HFFc6 (cell line): Measurements from ENCODE around the gene SPRY1. TPM values are rescaled to one million over a fixed set of nuclear protein-coding genes. Genes with fewer than 3 reads are reported as not detected.
A peak's percentile ranks its signal among the peaks of the same experiment; 100 is the strongest.

Source experiments
- DNase-seq: peaks from one replicate; pipeline ENCODE4 v3.0.0-alpha.2; 2018
- H3K27ac Mint-ChIP-seq: 2 replicates; pipeline ENCODE4 v1.8.0; 2020; ENCODE audit warnings: mild to moderate bottlenecking, mixed read lengths
- H3K27me3 Mint-ChIP-seq: 2 replicates; pipeline ENCODE4 v1.8.0; 2021; ENCODE audit warnings: mild to moderate bottlenecking, moderate library complexity, mixed read lengths; ENCODE audit not compliant: insufficient read depth
- H3K36me3 Mint-ChIP-seq: 2 replicates; pipeline ENCODE4 v1.8.0; 2021; ENCODE audit warnings: low read depth, mixed read lengths
- H3K4me1 Mint-ChIP-seq: 2 replicates; pipeline ENCODE4 v1.8.0; 2020; ENCODE audit warnings: low read depth, mixed read lengths
- H3K4me3 Mint-ChIP-seq: 2 replicates; pipeline ENCODE4 v1.8.0; 2020; ENCODE audit warnings: mild to moderate bottlenecking, moderate library complexity, mixed read lengths
- H3K9me3 Mint-ChIP-seq: 2 replicates; pipeline ENCODE4 v1.8.0; 2020; ENCODE audit warnings: mild to moderate bottlenecking, mixed read lengths
- total RNA-seq, 6 experiments: library from RNA; stranded (reverse); fragmentation: NEBNext Ultra II Directional; extraction: Animal tissue kit (Norgen Biotek cat#: 25700); gene quantifications; 2 replicates in 1 of 6; 3 replicates in 5 of 6; pipeline ENCODE4 v1.2.3, GENCODE V29; 2021
- TF ChIP-seq, protein P1 (sequence below): fragments of 200-600 bp; sonication (generic); IDR thresholded peaks from 2 replicates; pipeline ENCODE4 v1.5.0; 2021; ENCODE audit warnings: antibody characterized with exemption, mild to moderate bottlenecking

Gene SPRY1
- total RNA-seq, 6 experiments from 2014 or later = 0.41 to 1.6 (median 0.56) TPM

DNA sequence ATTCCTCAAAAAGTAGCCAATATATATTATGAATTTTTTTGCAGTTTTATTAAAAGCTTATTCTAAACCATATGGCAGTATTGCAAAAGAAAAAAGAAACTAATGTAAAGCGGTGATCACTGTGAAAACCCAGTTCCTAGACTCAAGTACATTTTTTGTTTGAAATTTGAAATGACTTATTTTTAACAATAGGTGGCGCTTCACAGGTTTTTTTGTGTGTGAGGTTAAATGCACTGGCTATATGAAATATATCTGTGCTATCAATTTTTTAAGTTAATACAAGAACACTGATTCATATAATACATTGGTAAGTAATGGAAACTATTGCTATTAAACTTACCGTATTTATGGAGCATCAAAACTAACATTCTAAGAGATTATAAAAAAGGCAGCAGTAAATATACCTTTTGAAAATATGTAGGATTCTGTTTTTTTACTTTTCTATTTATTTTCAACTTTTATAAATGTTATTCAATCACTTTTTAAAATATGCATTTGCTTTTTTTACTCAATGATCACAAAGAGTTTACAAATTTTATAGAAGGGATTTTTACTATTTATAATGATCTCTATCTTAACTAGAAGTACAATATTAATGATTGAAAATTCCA is 5.6 kb upstream of the SPRY1 start:
- DNase-seq = no peak
- Mint-ChIP-seq H3K4me1 (peaks cover 7% of the 10 kb centered on the region), H3K9me3 (no peaks in the 10 kb centered on the region), H3K27ac (no peak overlapping the region), H3K36me3 (no peaks in the 10 kb centered on the region), H3K27me3 (no peaks in the 10 kb centered on the region; the same call in 1 of the 2 replicates), H3K4me3 (no peak overlapping the region)
- TF ChIP-seq, protein P1, sequence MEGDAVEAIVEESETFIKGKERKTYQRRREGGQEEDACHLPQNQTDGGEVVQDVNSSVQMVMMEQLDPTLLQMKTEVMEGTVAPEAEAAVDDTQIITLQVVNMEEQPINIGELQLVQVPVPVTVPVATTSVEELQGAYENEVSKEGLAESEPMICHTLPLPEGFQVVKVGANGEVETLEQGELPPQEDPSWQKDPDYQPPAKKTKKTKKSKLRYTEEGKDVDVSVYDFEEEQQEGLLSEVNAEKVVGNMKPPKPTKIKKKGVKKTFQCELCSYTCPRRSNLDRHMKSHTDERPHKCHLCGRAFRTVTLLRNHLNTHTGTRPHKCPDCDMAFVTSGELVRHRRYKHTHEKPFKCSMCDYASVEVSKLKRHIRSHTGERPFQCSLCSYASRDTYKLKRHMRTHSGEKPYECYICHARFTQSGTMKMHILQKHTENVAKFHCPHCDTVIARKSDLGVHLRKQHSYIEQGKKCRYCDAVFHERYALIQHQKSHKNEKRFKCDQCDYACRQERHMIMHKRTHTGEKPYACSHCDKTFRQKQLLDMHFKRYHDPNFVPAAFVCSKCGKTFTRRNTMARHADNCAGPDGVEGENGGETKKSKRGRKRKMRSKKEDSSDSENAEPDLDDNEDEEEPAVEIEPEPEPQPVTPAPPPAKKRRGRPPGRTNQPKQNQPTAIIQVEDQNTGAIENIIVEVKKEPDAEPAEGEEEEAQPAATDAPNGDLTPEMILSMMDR = peak; percentile 83

DNA sequence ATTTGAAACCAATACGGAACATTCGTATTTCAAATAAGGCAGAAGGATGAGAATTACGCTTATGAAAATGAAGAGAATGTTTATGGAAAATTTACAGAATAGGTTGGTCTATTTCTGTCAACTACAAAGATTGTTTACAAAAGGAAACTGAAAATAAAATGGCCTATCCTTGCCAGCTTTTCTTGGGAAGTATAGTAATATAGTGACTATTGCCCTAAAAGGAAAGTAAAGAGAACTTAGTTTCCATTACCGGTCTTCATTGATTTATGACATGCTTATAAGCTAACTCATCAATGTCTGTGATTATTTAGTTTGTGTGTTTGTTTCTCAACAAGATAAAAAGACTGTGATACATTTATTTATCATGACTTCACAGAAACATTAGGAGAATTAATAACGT is 2.9 kb upstream of the SPRY1 start:
- Mint-ChIP-seq H3K27ac (no peak overlapping the region), H3K4me1 (peaks cover 13% of the 10 kb centered on the region), H3K9me3 (no peaks in the 10 kb centered on the region), H3K36me3 (no peaks in the 10 kb centered on the region), H3K27me3 (peaks cover 4% of the 10 kb centered on the region), H3K4me3 (no peak overlapping the region)
- TF ChIP-seq, protein P1 = no peak
- no peak for DNase-seq

DNA sequence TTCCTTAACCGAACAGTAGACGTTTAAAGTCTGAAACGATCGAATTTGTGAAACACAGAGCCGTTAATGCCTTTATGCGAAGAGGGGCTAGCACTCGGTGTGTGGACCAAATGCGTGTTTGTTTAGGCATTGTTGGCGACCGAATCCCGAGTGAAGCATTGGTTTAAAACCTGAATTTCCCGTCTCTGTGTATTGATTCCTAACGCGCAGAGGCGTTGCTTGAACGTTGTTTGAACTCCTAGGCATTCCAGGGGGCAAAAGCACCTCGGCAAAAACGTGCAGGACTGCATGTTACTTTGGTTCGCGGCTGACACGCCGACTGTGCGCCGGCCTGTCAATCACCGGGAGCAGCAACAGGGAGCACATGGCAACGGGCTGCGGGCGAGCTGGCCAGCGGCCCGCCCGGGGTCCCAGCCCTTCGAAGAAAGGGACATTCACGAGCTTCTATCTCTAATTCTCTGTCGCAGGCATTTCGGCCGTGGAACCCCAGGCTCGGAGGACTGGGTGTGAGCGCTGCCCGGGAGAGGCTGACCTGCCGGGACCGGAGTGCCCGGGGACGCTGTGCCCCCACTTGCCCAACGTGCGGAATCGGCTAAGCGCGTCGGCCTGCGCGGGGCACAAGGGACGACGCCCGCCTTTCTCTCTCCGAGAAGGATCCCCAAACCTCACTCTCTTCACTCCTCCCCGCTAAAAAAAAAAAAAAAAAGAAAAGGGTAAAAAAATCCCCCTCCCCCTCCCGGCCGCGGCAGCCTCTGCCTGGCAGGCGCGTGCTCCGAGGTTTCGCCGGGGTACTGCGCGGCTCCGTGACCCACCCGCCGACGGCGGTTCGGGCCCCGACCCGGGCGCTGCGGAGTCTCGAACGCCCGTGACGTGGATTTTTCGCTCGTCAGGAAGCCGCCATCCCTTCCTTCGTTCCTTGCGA is 810 bp downstream of the SPRY1 start:
- H3K36me3 Mint-ChIP-seq = no peaks in the 10 kb centered on the region
- H3K4me3 Mint-ChIP-seq = peak overlapping the region; percentile 91
- H3K9me3 Mint-ChIP-seq = no peaks in the 10 kb centered on the region
- peak overlapping the region; percentile 42; the same call in 1 of the 2 replicates for H3K27ac Mint-ChIP-seq
- H3K4me1 Mint-ChIP-seq = peaks cover 24% of the 10 kb centered on the region
- H3K27me3 Mint-ChIP-seq = peaks cover 5% of the 10 kb centered on the region
- no peak for DNase-seq
- TF ChIP-seq, protein P1 = no peak

DNA sequence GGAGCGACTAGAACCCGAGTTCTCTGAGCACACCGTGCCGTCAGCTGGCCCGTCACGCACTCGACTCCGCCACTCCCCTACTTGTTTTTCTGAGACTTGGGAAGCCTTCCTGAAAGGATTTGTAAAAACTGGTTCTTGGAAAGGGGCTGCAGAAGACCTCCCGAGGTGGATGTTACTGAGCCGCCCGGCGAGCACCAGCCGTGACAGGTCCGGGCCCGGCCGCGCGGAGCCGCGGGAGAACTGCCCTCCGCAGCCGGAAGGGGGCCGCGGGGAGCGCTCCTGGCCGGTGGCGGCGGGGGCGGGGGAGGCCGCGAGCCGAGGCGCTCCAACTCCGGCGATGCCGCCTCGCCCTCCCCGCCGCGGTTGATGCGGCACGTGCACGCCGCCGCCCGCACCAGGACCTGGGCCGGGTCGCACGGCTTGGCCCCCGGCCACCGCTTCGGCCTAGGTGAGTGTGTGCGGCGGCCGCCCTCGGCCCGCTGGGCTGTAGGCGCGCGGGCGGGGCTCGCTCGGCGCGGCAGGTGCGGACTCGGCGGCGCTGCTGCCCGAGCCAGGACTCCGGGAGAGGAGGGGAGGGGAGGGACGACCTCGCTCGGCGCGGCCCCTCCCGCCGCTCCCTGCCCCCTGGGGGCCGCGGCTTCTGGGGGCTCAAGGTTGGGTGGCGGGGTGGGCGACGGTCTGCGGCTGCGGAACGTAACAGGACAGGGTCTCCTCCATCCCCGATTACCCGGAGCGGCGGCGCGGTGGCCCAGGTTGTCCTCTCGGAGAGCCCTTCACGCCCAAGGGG is 1.7 kb downstream of the SPRY1 start:
- no peaks in the 10 kb centered on the region for H3K9me3 Mint-ChIP-seq
- peaks cover 24% of the 10 kb centered on the region for H3K4me1 Mint-ChIP-seq
- H3K36me3 Mint-ChIP-seq = no peaks in the 10 kb centered on the region
- peak; percentile 37 for DNase-seq
- peak overlapping the region; percentile 91 for H3K4me3 Mint-ChIP-seq
- H3K27me3 Mint-ChIP-seq = peaks cover 5% of the 10 kb centered on the region
- peak overlapping the region; percentile 42; the same call in 1 of the 2 replicates for H3K27ac Mint-ChIP-seq
- TF ChIP-seq, protein P1 = peak; percentile 77

DNA sequence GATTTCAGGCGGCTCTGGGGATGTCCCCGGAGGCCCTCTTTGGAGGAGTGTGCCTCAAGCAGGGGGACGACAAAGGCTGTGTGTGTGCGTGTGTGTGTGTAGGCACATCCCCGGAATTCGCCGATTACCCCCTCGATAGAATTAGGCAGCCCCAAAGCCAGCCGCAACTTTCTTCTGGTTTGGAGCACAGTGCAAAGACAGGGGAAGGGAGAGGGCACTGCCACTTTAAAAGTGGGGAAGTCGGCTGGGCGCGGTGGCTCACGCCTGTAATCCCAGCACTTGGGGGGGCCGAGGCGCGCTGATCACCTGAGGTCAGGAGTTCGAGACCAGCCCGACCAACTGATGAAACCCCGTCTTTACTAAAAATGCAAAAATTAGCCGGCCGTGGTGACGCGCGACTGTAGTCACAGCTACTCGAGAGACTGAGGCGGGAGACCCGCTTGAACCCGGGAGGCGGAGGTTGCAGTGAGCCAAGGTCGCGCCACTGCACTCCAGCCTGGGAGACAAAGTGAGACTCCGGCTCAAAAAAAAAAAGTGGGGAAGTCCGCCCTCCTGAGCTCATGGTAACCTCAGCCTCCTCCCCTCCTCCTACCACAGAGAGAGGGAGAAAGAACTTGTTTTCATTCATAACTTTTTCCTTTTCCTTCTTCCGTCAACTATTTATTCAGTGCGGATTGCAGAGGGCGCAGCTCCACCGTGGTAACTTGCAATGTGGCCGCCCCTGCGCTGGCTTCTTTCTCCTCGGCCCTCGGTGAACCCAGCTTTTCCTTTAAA is 2.4 kb downstream of the SPRY1 start:
- peak overlapping the region; percentile 89 for H3K4me3 Mint-ChIP-seq
- peaks cover 5% of the 10 kb centered on the region for H3K27me3 Mint-ChIP-seq
- H3K9me3 Mint-ChIP-seq = no peaks in the 10 kb centered on the region
- peak; percentile 32 for DNase-seq
- H3K36me3 Mint-ChIP-seq = no peaks in the 10 kb centered on the region
- peak overlapping the region; percentile 26; the same call in 1 of the 2 replicates for H3K27ac Mint-ChIP-seq
- H3K4me1 Mint-ChIP-seq = peaks cover 24% of the 10 kb centered on the region
- TF ChIP-seq, protein P1 = peak; percentile 34; the same call in 1 of the 2 replicates
